ENCODE results near the gene RBM28.

Gene RBM28

DNA sequence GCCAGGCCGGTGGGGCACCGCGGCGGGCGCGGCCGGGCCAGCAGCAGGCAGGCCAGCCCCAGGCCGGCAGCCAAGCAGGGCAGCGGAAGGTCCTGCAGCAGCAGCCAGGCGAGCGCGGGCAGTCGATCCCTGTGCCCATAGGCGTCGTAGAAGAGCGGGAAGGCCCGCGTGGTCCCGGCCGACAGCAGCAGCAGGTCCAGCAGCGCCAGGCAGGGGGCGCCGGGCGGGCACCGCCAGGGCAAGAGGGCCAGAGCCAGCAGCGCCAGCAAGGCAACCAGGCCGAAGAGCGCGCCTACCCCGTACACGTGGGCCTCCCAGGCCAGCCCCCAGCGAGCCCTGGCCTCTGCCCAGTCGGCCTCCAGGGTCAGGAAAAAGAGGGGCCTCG, 8.4 kb upstream of the RBM28 start:
- in situ Hi-C loops (cut with HindIII; ENCODE audit: low pct_unique_long_range_greater_than_20kb, low sequenced_read_pairs), result no loop called here
- DNase-seq (ENCODE audit: low read depth in 1 of 2, low spot score in 1 of 2), result no peak
- no peak for TF ChIP-seq JUND (IDR thresholded peaks at IDR 0.05; ENCODE audit: low read depth)

DNA sequence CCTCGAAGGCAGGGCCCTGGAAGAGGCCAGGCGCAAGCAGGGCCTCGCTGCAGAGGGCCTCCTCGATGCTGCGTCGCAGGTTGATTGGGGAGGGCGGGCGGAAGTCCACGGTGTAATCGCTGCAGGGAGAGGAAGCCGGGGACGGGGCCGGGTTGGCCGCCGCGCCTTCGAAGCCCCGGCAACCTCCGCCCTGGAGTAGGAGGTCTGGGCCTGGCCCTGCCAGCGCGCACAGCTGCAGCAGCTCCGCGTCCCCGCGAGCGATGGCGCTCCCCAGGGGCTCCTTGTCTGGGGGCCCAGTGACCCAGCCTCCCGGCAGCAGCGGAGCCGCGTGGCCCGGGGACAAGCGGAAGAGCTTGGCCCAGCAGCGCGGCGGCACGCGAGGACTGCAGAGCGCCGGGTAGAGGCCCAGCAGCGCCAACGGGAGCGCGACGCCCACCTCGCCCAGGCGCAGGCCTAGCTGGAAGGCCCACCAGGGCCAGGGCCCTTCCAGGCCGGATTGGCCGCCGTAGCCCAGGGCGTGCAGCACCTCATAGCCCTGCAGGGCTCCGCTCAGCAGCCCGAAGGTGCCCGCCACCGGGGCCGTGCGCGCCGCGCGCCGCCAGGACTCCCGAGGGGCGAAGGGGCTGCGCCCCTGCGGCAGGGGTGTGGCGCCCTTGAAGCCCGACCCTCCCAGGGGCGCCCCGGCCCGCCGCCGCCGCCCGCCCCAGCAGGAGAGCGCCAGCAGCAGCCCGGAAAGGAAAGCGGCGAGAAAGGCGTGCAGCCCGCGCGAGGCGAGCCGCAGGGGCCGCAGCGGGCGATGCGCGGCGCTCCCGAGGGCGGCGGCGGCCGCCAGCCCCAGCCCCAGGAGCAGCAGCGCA, 7.8 kb upstream of the RBM28 start:
- TF ChIP-seq JUND (IDR thresholded peaks at IDR 0.05; ENCODE audit: low read depth), result no peak
- DNase-seq (ENCODE audit: low read depth in 1 of 2, low spot score in 1 of 2), result no peak
- in situ Hi-C loops (cut with HindIII; ENCODE audit: low pct_unique_long_range_greater_than_20kb, low sequenced_read_pairs), result no loop called here

DNA sequence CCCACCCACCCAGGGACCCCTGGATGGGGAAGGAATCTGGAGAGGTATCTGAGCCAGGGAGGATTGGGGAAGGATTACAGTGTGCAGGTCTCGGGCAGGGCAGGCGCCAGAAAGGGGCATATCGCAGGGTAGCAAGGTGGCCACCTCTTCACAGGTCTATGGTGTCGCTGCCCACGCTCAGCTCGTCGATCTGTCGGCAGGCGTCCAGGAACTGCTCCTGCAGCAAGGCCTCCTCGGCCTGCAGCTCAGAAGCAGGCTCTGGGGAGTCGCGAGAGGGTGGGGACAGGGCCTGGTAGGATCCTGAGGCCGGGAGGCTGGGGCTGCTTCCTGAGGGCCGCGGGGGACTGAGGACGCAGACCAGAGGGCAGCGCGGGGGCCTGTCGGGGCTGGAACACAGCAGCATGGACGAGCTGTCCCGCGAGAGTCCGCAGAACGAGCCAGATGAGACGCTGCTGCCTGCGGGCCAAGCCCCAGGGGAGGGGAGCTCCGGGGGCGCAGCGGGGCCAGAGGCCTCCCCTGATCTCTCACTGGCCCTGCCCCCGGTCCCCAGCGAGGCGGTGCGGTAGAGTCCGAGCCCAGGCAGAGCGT, 7.1 kb upstream of the RBM28 start:
- in situ Hi-C loops (cut with HindIII; ENCODE audit: low pct_unique_long_range_greater_than_20kb, low sequenced_read_pairs), result no loop called here
- DNase-seq (ENCODE audit: low read depth in 1 of 2, low spot score in 1 of 2), result no peak
- no peak for TF ChIP-seq JUND (IDR thresholded peaks at IDR 0.05; ENCODE audit: low read depth)

DNA sequence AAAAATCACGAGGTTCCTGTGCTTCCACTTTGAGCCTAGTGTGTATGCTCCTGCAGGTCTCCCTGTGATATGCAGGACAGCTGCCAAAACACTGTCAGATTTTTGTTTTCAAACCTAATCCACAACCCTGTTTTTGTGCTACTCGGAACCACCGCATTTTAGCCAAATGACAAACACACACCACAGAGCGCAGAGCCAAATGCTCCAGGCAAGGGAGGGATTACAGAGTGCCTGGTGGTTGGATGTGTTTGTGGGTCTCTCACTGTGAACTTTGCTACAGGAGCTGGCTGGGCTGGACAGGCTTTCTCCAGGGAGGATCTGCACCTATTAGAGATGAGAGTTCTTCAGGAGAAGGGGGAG, 5.7 kb upstream of the RBM28 start:
- in situ Hi-C loops (cut with HindIII; ENCODE audit: low pct_unique_long_range_greater_than_20kb, low sequenced_read_pairs), result no loop called here
- TF ChIP-seq JUND (IDR thresholded peaks at IDR 0.05; ENCODE audit: low read depth), result no peak
- DNase-seq (ENCODE audit: low read depth in 1 of 2, low spot score in 1 of 2), result peak in 1 of 2 experiments; percentile 10

DNA sequence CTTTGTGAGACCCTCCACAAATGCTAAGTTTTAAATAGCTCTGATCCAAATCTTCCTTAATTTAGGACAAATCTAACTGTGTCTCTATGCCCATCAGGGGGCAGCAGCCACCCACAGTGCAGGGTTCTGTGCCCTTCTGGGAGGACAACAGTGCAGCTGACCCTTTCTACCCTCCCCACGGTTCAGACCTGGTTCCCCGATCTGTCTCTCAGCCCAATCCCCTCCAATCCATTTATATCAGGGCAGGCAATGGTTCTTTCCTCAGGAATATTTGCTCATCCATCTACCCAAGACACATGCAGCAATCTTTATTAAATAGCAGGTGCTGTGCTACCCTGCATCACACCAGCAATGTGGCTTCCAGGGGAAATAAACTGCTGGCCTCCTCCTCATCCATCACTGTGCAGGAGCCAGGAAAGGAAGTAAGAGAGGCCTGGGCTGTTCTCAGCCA, 4.0 kb upstream of the RBM28 start:
- DNase-seq (ENCODE audit: low read depth in 1 of 2, low spot score in 1 of 2), result peak; percentile 56 to 63
- in situ Hi-C loops (cut with HindIII; ENCODE audit: low pct_unique_long_range_greater_than_20kb, low sequenced_read_pairs), result no loop called here
- no peak for TF ChIP-seq JUND (IDR thresholded peaks at IDR 0.05; ENCODE audit: low read depth)

DNA sequence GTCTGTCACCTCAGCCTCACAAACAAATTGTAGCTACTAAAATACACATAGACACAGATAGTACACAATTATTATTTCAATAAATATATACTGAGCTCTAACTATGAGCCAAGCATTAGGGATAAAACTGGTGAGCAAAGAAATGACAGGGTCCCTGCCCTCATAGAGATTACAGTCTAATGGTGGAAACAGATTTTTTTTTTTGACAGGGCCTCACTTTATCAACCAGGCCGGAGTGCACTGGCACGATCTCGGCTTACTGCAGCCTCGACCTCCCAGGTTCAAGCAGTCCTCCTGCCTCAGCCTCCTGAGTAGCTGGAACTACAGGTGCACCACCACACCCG, 695 bp upstream of the RBM28 start:
- DNase-seq (ENCODE audit: low read depth in 1 of 2, low spot score in 1 of 2), result no peak
- in situ Hi-C loops (cut with HindIII; ENCODE audit: low pct_unique_long_range_greater_than_20kb, low sequenced_read_pairs), result no loop called here
- no peak for TF ChIP-seq JUND (IDR thresholded peaks at IDR 0.05; ENCODE audit: low read depth)

DNA sequence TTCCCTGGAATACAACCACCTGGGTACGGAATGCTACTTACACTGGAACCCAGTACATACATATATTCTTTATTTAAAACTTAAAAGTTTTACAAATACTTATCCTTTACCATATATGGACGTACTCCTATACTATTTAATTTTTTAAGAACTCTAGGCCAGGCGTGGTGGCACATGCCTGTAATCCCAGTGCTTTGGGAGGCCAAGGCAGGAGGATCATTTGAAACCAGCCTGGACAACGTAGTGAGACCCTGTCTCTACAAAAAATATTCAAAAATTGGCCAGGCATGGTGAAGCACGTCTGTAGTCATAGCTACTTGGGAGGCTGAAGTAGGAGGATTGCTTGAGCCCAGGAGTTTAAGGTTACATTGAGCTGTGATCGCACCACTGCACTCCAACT, 2.0 kb downstream of the RBM28 start:
- in situ Hi-C loops (cut with HindIII; ENCODE audit: low pct_unique_long_range_greater_than_20kb, low sequenced_read_pairs), result no loop called here
- TF ChIP-seq JUND (IDR thresholded peaks at IDR 0.05; ENCODE audit: low read depth), result no peak
- no peak for DNase-seq (ENCODE audit: low read depth in 1 of 2, low spot score in 1 of 2)

DNA sequence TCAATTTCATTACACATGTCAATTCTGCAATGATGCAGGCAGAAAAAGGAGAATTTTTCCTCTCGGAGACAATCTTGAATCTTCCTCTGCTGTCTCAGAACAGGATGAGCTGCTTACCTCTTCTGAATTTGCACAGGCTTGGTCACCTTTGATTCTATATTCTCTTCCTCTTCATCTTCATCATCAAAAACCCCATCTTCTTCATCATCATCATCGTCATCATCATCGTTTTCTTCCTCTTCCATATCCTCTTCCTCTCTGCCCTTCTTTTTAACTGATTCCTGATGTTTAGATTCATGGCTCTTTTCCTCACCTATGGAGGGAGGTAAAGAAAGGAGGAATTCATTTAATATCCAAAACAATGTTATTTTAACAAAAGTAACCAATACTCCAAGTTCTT, 8.0 kb downstream of the RBM28 start:
- no peak for DNase-seq (ENCODE audit: low read depth in 1 of 2, low spot score in 1 of 2)
- in situ Hi-C loops (cut with HindIII; ENCODE audit: low pct_unique_long_range_greater_than_20kb, low sequenced_read_pairs), result no loop called here
- no peak for TF ChIP-seq JUND (IDR thresholded peaks at IDR 0.05; ENCODE audit: low read depth)

DNA sequence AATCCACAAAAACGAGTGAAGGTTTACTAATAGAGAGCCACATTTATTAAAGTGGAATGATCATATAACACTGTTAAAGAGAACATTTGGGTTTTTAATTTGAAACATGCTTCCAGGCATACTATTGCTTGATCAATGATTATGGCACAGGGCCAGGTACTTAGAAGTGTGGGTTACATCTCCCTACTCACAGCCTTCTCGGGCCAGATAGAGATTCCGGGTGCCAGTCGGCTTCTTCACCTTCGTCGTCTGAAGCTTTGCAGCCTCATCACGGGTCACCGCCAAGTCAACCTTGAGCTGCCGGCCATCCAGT, 19.4 kb downstream of the RBM28 start:
- in situ Hi-C loops (cut with HindIII; ENCODE audit: low pct_unique_long_range_greater_than_20kb, low sequenced_read_pairs), result no loop called here
- TF ChIP-seq JUND (IDR thresholded peaks at IDR 0.05; ENCODE audit: low read depth), result no peak
- no peak for DNase-seq (ENCODE audit: low read depth in 1 of 2, low spot score in 1 of 2)

DNA sequence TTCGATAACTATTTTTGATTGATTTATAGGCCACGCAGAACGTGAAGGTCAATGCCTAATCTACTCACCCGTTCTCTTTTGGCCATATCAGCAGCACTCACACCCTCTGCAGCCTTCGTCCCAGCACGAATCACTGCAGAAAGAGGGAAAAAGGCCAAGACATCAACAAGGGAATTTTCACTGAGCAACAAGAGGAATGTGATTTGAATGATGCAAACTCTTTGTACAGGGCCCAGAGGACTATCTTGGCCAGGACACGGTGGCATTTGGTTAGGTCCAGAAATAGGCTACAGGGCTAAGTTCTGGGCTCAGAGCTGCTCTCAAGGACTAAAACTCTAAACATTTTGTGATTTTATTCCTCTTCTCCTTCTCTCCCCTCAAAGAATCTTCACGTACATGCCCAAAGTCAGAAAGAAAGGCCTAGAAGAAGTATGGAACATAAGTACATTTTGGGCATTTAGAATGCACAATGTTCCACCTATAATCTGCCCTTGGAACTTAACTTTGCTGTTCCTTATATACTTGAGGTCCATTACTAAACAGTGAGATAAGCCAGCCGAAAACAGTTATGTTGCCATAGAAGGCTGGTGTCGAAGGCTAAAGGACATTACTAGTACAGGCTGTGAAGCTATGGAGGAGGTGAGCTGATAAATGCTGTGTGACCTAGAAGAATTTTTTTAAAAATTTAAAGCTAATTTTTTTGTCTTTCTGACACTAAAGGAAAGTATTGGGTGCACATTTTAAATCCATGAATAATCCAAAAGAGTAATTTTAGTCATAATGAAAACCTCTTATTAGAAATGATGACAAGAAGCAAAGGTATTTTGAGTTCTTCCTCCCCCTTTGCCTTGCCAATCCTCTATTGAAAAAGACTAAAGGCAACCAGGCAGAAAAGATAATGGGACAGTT, 20.0 kb downstream of the RBM28 start:
- no peak for DNase-seq (ENCODE audit: low read depth in 1 of 2, low spot score in 1 of 2)
- no peak for TF ChIP-seq JUND (IDR thresholded peaks at IDR 0.05; ENCODE audit: low read depth)
- in situ Hi-C loops (cut with HindIII; ENCODE audit: low pct_unique_long_range_greater_than_20kb, low sequenced_read_pairs), result no loop called here

DNA sequence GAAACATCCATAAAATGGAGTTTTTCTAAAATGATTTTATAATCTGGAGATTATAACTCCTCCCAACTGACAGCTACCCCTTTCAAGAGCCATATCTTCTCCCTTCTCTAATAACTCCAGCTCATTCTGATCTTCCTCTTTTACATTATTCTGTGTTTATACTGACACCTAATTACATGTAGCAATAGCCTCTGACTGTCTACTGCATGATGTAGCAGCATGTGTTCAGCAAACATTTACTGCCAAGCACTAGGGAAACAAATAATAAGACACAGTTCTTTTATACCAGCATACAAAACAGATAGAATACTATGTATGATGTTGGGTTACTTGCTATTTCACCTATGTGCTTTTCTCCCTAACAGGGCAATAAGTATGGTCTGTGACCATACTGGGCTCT, 20.7 kb downstream of the RBM28 start:
- DNase-seq (ENCODE audit: low read depth in 1 of 2, low spot score in 1 of 2), result no peak
- in situ Hi-C loops (cut with HindIII; ENCODE audit: low pct_unique_long_range_greater_than_20kb, low sequenced_read_pairs), result no loop called here
- no peak for TF ChIP-seq JUND (IDR thresholded peaks at IDR 0.05; ENCODE audit: low read depth)

DNA sequence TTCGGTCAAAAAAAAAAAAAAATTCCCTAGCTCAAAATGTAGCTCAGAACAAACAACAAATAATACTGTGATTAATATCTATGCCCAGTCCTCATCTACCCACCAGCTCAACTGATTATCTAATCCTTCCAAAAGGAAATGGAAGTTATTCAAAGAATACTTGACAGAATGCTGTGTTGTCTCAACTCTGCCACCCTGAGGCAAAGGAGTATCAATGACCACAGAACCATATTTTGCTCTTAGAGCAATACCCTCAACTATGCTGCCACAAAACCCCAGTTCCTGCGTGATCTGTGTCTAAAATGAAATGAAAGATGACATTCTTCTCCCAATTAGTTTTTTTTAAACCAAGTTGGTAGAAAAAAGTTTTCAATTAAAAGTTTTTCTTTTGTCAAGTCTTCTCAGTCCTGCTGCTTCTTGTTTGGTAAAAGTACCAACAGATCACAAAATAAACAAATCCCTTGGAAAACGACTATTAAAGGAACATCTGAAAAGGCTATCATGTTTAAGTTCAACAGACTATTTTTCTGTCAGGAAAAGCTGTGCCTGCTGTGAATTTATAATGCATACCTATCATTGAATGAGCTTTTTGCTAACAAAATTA, 21.6 kb downstream of the RBM28 start:
- no peak for TF ChIP-seq JUND (IDR thresholded peaks at IDR 0.05; ENCODE audit: low read depth)
- DNase-seq (ENCODE audit: low read depth in 1 of 2, low spot score in 1 of 2), result peak in 1 of 2 experiments; percentile 57
- in situ Hi-C loops (cut with HindIII; ENCODE audit: low pct_unique_long_range_greater_than_20kb, low sequenced_read_pairs), result no loop called here

DNA sequence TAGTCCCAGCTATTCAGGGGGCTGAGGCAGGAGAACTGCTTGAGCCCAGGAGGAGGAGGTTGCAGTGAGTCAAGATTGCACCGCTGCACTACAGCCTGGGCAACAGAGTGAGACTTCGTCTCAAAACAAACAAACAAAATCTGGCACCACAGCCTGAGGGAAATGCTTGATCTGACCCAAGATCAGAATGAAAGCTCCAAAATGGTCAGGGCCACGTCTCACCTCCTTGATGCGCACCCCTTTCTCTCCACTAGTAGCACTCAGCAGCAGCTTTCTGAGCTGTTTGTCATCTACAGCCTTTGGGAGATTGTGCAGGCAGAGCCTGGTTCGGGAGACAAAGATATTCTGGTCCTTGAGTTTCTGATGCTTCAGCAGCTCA, 22.7 kb downstream of the RBM28 start:
- DNase-seq (ENCODE audit: low read depth in 1 of 2, low spot score in 1 of 2), result no peak
- in situ Hi-C loops (cut with HindIII; ENCODE audit: low pct_unique_long_range_greater_than_20kb, low sequenced_read_pairs), result no loop called here
- TF ChIP-seq JUND (IDR thresholded peaks at IDR 0.05; ENCODE audit: low read depth), result no peak

All from T47D (cell line).